ENCODE measurements around the gene CTNNBL1.
"Not testable (repeated sequence)": the region's sequence is repeated elsewhere in the genome, so short reads cannot be mapped to it uniquely, and the experiment has no call there.

The CTNNBL1 gene

GRCh38 chr20:37693635-37694626 lies at the start of gene CTNNBL1:
Gene CTNNBL1 (plus strand): TSS chr20:37694030. CDS start chr20:37694123, 93 bp downstream.
- DNase-seq, result peak; percentile 97

- DNase-seq, result no peak
These were observed 49.2 kb upstream of the CTNNBL1 start for GRCh38 chr20:37644605-37645004.

GRCh38 chr20:37647946-37648345 lies 45.9 kb upstream of the CTNNBL1 start:
- no peak for DNase-seq

GRCh38 chr20:37649017-37649416 lies 44.8 kb upstream of the CTNNBL1 start:
- DNase-seq, result no peak

GRCh38 chr20:37649676-37650370 lies 44.0 kb upstream of the CTNNBL1 start:
- no peak for DNase-seq

GRCh38 chr20:37650661-37651060 lies 43.2 kb upstream of the CTNNBL1 start:
- no peak for DNase-seq

- DNase-seq, result peak; percentile 50
These were observed 41.9 kb upstream of the CTNNBL1 start for GRCh38 chr20:37651932-37652331.

GRCh38 chr20:37656945-37657344 lies 36.9 kb upstream of the CTNNBL1 start:
- no peak for DNase-seq

GRCh38 chr20:37657924-37658804 lies 35.7 kb upstream of the CTNNBL1 start:
- no peak for DNase-seq

GRCh38 chr20:37661519-37661918 lies 32.3 kb upstream of the CTNNBL1 start:
- DNase-seq, result no peak

GRCh38 chr20:37662308-37662707 lies 31.5 kb upstream of the CTNNBL1 start:
- no peak for DNase-seq

- DNase-seq, result not testable (repeated sequence)
These were observed 29.2 kb upstream of the CTNNBL1 start for GRCh38 chr20:37664595-37664994.

- DNase-seq, result no peak
These were observed 25.7 kb upstream of the CTNNBL1 start for GRCh38 chr20:37668166-37668565.

GRCh38 chr20:37669062-37669772 lies 24.6 kb upstream of the CTNNBL1 start:
- peak; percentile 29 for DNase-seq

GRCh38 chr20:37669773-37670236 lies 24.0 kb upstream of the CTNNBL1 start:
- DNase-seq, result no peak

GRCh38 chr20:37670351-37670791 lies 23.5 kb upstream of the CTNNBL1 start:
- no peak for DNase-seq

GRCh38 chr20:37672143-37672542 lies 21.7 kb upstream of the CTNNBL1 start:
- no peak for DNase-seq

GRCh38 chr20:37673444-37673843 lies 20.4 kb upstream of the CTNNBL1 start:
- DNase-seq, result no peak

GRCh38 chr20:37676440-37676839 lies 17.4 kb upstream of the CTNNBL1 start:
- DNase-seq, result no peak

GRCh38 chr20:37677969-37678861 lies 15.6 kb upstream of the CTNNBL1 start:
- no peak for DNase-seq

- not testable (repeated sequence) for DNase-seq
These were observed 14.1 kb upstream of the CTNNBL1 start for GRCh38 chr20:37679751-37680150.

Measured in stimulated activated CD8-positive, alpha-beta memory T cell treated with anti-CD3 and anti-CD28 coated beads, Interleukin-4, amount 100 ng/mL, for 48 hours (primary cell).